IMR-90 (cell line): ENCODE data around the gene OPN1SW. TPM values are rescaled to one million over a fixed set of nuclear protein-coding genes. Genes with fewer than 3 reads are reported as not detected.

ENCODE experiments used
- ATAC-seq: fragments of 200-7000 bp; cut with Tn5 transposase; 2 replicates; pipeline ENCODE4 v1.9.1; 2020; ENCODE audit warnings: low read depth, mild to moderate bottlenecking, moderate library complexity
- BruUV-seq: library from RNA; stranded (reverse); fragments of 400-500 nt; replicated peaks from 2 replicates; lab custom pipeline; 2021; lab: Mats Ljungman, UMichigan
- CTCF ChIA-PET: fragments of 300-600 bp; formaldehyde crosslinking; extraction: SDS; loops from one replicate; lab custom pipeline; 2021; ENCODE audit warnings: antibody characterized with exemption; lab: Yijun Ruan, JAX
- POLR2A ChIA-PET: fragments of 300-600 bp; sonication (Branson Sonifier 250); formaldehyde crosslinking; loops from one replicate; lab custom pipeline; 2022; ENCODE audit warnings: antibody characterized with exemption; ENCODE audit not compliant: unreplicated experiment; lab: Charles Lee
- DNase-seq: peaks from one replicate; pipeline ENCODE4 v3.0.0; 2013
- H2AFZ ChIP-seq: replicated peaks from 2 replicates; pipeline ENCODE3; 2013; ENCODE audit warnings: low read length, mild to moderate bottlenecking; ENCODE audit not compliant: poor library complexity
- H2AK5ac ChIP-seq: 2 replicates; pipeline ENCODE4 v1.6.1; 2013; ENCODE audit warnings: low read depth, low read length, inconsistent platforms
- H2AK9ac ChIP-seq: replicated peaks from 2 replicates; pipeline ENCODE3; 2013; ENCODE audit warnings: mild to moderate bottlenecking, low read depth, low read length, moderate library complexity; ENCODE audit not compliant: poor library complexity
- H2BK120ac ChIP-seq: 2 replicates; pipeline ENCODE4 v1.6.1; 2013; ENCODE audit warnings: low read depth, low read length, inconsistent platforms
- H2BK15ac ChIP-seq: 3 replicates; pipeline ENCODE4 v1.6.1; 2013; ENCODE audit warnings: low read depth, low read length, inconsistent platforms
- H2BK20ac ChIP-seq: 2 replicates; pipeline ENCODE4 v1.6.1; 2013; ENCODE audit warnings: low read depth, mild to moderate bottlenecking, inconsistent platforms, low read length, moderate library complexity
- H2BK5ac ChIP-seq: 2 replicates; pipeline ENCODE4 v1.6.1; 2013; ENCODE audit warnings: mild to moderate bottlenecking, low read depth, low read length, inconsistent platforms; ENCODE audit not compliant: poor library complexity, severe bottlenecking
- H3K14ac ChIP-seq: replicated peaks from 2 replicates; pipeline ENCODE4 v1.6.1; 2013; ENCODE audit warnings: low read depth, low read length, inconsistent platforms
- H3K18ac ChIP-seq: 2 replicates; pipeline ENCODE4 v1.6.1; 2013; ENCODE audit warnings: low read depth, low read length, control low read depth
- H3K23ac ChIP-seq: 2 replicates; pipeline ENCODE4 v1.6.1; 2013; ENCODE audit warnings: low read depth, low read length, inconsistent platforms
- H3K27ac ChIP-seq: 2 replicates; pipeline ENCODE4 v1.5.1; 2013; ENCODE audit warnings: mild to moderate bottlenecking, control low read depth, low read length; ENCODE audit not compliant: insufficient read depth
- H3K27me3 ChIP-seq: 2 replicates; pipeline ENCODE4 v1.6.1; 2013; ENCODE audit warnings: low read length; ENCODE audit not compliant: control insufficient read depth, insufficient read depth
- H3K36me3 ChIP-seq: 2 replicates; pipeline ENCODE4 v1.6.1; 2013; ENCODE audit warnings: low read length, mixed read lengths; ENCODE audit not compliant: control insufficient read depth, insufficient read depth
- H3K4ac ChIP-seq: 2 replicates; pipeline ENCODE4 v1.6.1; 2013; ENCODE audit warnings: low read depth, low read length, inconsistent platforms
- H3K4me1 ChIP-seq: 2 replicates; pipeline ENCODE4 v1.6.1; 2013; ENCODE audit warnings: low read length, mixed read lengths; ENCODE audit not compliant: control insufficient read depth, insufficient read depth
- H3K4me2 ChIP-seq: 2 replicates; pipeline ENCODE4 v1.6.1; 2013; ENCODE audit warnings: low read depth, mild to moderate bottlenecking, control low read depth, low read length, moderate library complexity
- H3K4me3 ChIP-seq: 2 replicates; pipeline ENCODE4 v1.5.1; 2013; ENCODE audit warnings: low read depth, mild to moderate bottlenecking, control low read depth, low read length, moderate library complexity; ENCODE audit not compliant: insufficient read depth
- H3K56ac ChIP-seq: 2 replicates; pipeline ENCODE4 v1.6.1; 2013; ENCODE audit warnings: low read length, inconsistent platforms; ENCODE audit not compliant: insufficient read depth; ENCODE audit errors: extremely low read depth
- H3K79me1 ChIP-seq, 2 experiments: 2 replicates each; pipeline ENCODE4 v1.6.1; 2013; ENCODE audit warnings: low read length in 2 of 2, inconsistent platforms in 1 of 2, low read depth in 1 of 2
- H3K9ac ChIP-seq: 2 replicates; pipeline ENCODE4 v1.6.1; 2013; ENCODE audit warnings: low read depth, low read length, control low read depth
- H3K9me1 ChIP-seq: 2 replicates; pipeline ENCODE4 v1.6.1; 2013; ENCODE audit warnings: low read length, inconsistent platforms; ENCODE audit not compliant: insufficient read depth
- H3K9me3 ChIP-seq: 2 replicates; pipeline ENCODE4 v1.6.1; 2013; ENCODE audit warnings: low read length; ENCODE audit not compliant: control insufficient read depth, insufficient read depth
- H4K20me1 ChIP-seq: 2 replicates; pipeline ENCODE4 v1.6.1; 2013; ENCODE audit warnings: low read length, inconsistent platforms; ENCODE audit not compliant: insufficient read depth
- H4K5ac ChIP-seq: 2 replicates; pipeline ENCODE4 v1.6.1; 2013; ENCODE audit warnings: mild to moderate bottlenecking, low read depth, low read length, control low read depth
- H4K8ac ChIP-seq, 2 experiments: 2 replicates each; pipeline ENCODE4 v1.6.1; 2013; ENCODE audit warnings: low read depth in 2 of 2, low read length in 2 of 2, control low read depth in 1 of 2, inconsistent platforms in 1 of 2
- H4K91ac ChIP-seq: 2 replicates; pipeline ENCODE4 v1.6.1; 2013; ENCODE audit warnings: low read depth, low read length, inconsistent platforms; ENCODE audit not compliant: insufficient read depth
- CEBPB ChIP-seq: IDR thresholded peaks from 2 replicates; pipeline ENCODE4 v1.6.1; 2012; ENCODE audit warnings: low read depth, low read length, improper control_type of control experiment
- CHD1 ChIP-seq: IDR thresholded peaks from 2 replicates; pipeline ENCODE4 v1.6.1; 2012; ENCODE audit warnings: low read depth, low read length, improper control_type of control experiment
- CTCF ChIP-seq: conservative IDR thresholded peaks from 2 replicates; pipeline ENCODE4 v1.5.1; 2012; ENCODE audit warnings: mild to moderate bottlenecking, low read depth, low read length, improper control_type of control experiment
- MAZ ChIP-seq: IDR thresholded peaks from 2 replicates; pipeline ENCODE4 v1.6.1; 2012; ENCODE audit warnings: low read depth, mild to moderate bottlenecking, low read length, improper control_type of control experiment, moderate library complexity, borderline replicate concordance
- MXI1 ChIP-seq: IDR thresholded peaks from 2 replicates; pipeline ENCODE4 v1.6.1; 2012; ENCODE audit warnings: low read depth, mild to moderate bottlenecking, low read length, moderate library complexity, borderline replicate concordance
- POLR2A ChIP-seq: IDR thresholded peaks from 2 replicates; pipeline ENCODE4 v1.6.1; 2012; ENCODE audit warnings: mild to moderate bottlenecking, low read depth, low read length
- RAD21 ChIP-seq: IDR thresholded peaks from 2 replicates; pipeline ENCODE4 v1.6.1; 2012; ENCODE audit warnings: low read length, improper control_type of control experiment
- RFX5 ChIP-seq: IDR thresholded peaks from 2 replicates; pipeline ENCODE4 v1.8.0; 2012; ENCODE audit warnings: low read depth, mild to moderate bottlenecking, low read length, moderate library complexity
- SMC3 ChIP-seq: fragments of 150-350 bp; IDR thresholded peaks from 2 replicates; pipeline ENCODE4 v1.6.1; 2016; ENCODE audit warnings: low read depth, mild to moderate bottlenecking, antibody characterized with exemption, low read length, moderate library complexity
- USF2 ChIP-seq: fragments of 150-350 bp; IDR thresholded peaks from 2 replicates; pipeline ENCODE4 v1.6.1; 2017; ENCODE audit warnings: mild to moderate bottlenecking, antibody characterized with exemption, low read length, low read depth
- WGBS, 2 experiments: methylation state at CpG; one replicate each; pipeline versions ENCODE4 v1.1.5 to v1.1.7; 2013; ENCODE audit warnings: missing lambda C conversion rate in 2 of 2; ENCODE audit not compliant: insufficient read length in 1 of 2; ENCODE audit errors: extremely low coverage in 2 of 2; 5-methylcytosine and 5-hydroxymethylcytosine counted together
- dilution Hi-C: fragments of 300-500 bp; cut with HindIII; formaldehyde crosslinking; loops from one replicate; pipeline ENCODE4 v1.14.3; 2018; ENCODE audit warnings: low sequenced_read_pairs; ENCODE audit not compliant: unreplicated experiment
- in situ Hi-C: fragments of 300-500 bp; cut with MboI; formaldehyde crosslinking; loops from 3 replicates; pipeline ENCODE4 v1.14.3; 2019; ENCODE audit warnings: low sequenced_read_pairs, inconsistent platforms, mixed read lengths
- intact Hi-C: fragments of 100-400 bp; cut with micrococcal nuclease; formaldehyde crosslinking; loops from 2 replicates; pipeline ENCODE4 v1.10.0; 2022
- polyA plus RNA-seq, 3 experiments: library from polyadenylated mRNA; depleted of rRNA; stranded (reverse); fragments of >200 nt; gene quantifications; 2 replicates each; pipeline ENCODE4 v1.2.3, GENCODE V29; 2012; ENCODE audit warnings: low replicate concordance in 1 of 3
- total RNA-seq: library from RNA; depleted of rRNA; stranded (reverse); fragments of >200 nt; gene quantifications from 2 replicates; pipeline ENCODE4 v1.2.3, GENCODE V29; 2012

The OPN1SW gene
- total and polyA plus RNA-seq, 2 of the 4 experiments (the other 2 are of a cell fraction), result not detected

GRCh38 chr7:128804484-128804883 lies 28.9 kb upstream of the OPN1SW start:
- POLR2A ChIA-PET, result no interaction called here
- intact Hi-C loops, result no loop called here
- Histone ChIP-seq H3K23ac (no peak overlapping the region), H3K27me3 (no peaks in the 10 kb centered on the region), H3K27ac (no peak overlapping the region), H4K5ac (no peak overlapping the region), H3K4me2 (no peak overlapping the region), H3K18ac (no peak overlapping the region), H3K9me1 (peaks cover 4% of the 10 kb centered on the region; the same call in 1 of the 2 replicates), H3K4ac (no peak overlapping the region), H4K20me1 (no peaks in the 10 kb centered on the region), H4K8ac (no peak overlapping the region), H4K91ac (no peak overlapping the region), H3K36me3 (peaks cover 36% of the 10 kb centered on the region), H2AK5ac (no peak overlapping the region), H3K9me3 (no peaks in the 10 kb centered on the region), H3K14ac (no peak overlapping the region), H2AFZ (no peak overlapping the region), H2BK5ac (no peak overlapping the region), H3K9ac (no peak overlapping the region), H3K4me1 (no peaks in the 10 kb centered on the region), H2AK9ac (no peak overlapping the region), H3K79me1 (no peaks in the 10 kb centered on the region), H2BK15ac (no peak overlapping the region), H2BK20ac (no peak overlapping the region), H3K56ac (no peak overlapping the region), H2BK120ac (no peak overlapping the region), H3K4me3 (no peak overlapping the region)
- no TSS peak for BruUV-seq
- in situ Hi-C loops, result no loop called here
- 58% methylated on average over 2 of the region's 6 CpGs; no CpG with 5 or more reads in 1 of the 2 experiments for WGBS, 2 experiments
- no peak for DNase-seq
- dilution Hi-C loops, result no loop called here
- CTCF ChIA-PET, result no interaction called here
- TF ChIP-seq SMC3 (no peak), RAD21 (no peak), MAZ (no peak), RFX5 (no peak), CTCF (no peak), CHD1 (no peak), MXI1 (no peak), USF2 (no peak), CEBPB (no peak), POLR2A (no peak)
- no peak for ATAC-seq
